GM18508 (cell line): ENCODE data around the gene ADGRG3.

ENCODE experiments used
- ATAC-seq: cut with Tn5 transposase; IDR thresholded peaks from one replicate; pipeline ENCODE4 v1.9.1; 2021; ENCODE audit warnings: moderate number of reproducible peaks; ENCODE audit not compliant: insufficient read depth, unreplicated experiment

ADGRG3 gene, protein sequence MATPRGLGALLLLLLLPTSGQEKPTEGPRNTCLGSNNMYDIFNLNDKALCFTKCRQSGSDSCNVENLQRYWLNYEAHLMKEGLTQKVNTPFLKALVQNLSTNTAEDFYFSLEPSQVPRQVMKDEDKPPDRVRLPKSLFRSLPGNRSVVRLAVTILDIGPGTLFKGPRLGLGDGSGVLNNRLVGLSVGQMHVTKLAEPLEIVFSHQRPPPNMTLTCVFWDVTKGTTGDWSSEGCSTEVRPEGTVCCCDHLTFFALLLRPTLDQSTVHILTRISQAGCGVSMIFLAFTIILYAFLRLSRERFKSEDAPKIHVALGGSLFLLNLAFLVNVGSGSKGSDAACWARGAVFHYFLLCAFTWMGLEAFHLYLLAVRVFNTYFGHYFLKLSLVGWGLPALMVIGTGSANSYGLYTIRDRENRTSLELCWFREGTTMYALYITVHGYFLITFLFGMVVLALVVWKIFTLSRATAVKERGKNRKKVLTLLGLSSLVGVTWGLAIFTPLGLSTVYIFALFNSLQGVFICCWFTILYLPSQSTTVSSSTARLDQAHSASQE

DNA sequence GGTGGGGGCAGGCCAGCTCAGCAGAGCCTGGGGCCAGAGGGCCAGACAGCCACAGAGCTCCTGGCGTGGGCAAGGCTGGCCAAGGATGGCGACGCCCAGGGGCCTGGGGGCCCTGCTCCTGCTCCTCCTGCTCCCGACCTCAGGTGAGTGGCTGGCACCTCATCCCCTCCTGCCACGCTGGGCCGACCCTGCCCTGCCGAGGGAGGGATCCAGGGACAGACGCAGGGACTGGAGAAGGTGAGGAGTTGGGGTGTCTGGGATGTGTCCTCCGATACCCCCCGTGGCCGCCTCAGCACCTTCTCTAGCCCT lies at the start of gene ADGRG3:
Gene ADGRG3 (plus strand): TSS at position 44 of the 309 bp plus-strand sequence. CDS start 42 bp downstream, at position 86.
- ATAC-seq, result no peak

DNA sequence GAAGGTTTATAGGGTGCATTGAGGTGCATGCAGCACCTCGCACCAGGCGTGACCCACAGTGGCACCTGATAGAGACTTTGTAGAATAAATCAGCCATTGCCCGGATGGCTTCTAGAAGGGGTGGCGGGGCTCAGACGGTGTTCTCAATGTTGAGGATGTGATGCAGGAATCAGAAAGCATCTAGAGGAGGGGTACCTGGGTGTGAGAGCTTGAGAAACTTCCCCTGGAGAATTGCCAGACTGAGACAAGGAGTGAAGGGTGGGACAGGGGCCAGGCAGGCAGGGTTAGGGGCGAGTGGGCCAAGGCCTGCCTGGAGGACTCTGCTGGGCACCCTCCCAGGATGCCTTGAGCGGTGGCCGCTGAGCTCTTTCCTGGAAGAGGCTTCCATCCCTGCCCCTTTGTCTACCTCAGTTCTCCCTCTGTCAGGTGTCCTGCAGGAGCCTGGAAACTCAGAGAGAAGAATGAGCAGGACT lies 48.9 kb upstream of the ADGRG3 start:
- ATAC-seq, result no peak

DNA sequence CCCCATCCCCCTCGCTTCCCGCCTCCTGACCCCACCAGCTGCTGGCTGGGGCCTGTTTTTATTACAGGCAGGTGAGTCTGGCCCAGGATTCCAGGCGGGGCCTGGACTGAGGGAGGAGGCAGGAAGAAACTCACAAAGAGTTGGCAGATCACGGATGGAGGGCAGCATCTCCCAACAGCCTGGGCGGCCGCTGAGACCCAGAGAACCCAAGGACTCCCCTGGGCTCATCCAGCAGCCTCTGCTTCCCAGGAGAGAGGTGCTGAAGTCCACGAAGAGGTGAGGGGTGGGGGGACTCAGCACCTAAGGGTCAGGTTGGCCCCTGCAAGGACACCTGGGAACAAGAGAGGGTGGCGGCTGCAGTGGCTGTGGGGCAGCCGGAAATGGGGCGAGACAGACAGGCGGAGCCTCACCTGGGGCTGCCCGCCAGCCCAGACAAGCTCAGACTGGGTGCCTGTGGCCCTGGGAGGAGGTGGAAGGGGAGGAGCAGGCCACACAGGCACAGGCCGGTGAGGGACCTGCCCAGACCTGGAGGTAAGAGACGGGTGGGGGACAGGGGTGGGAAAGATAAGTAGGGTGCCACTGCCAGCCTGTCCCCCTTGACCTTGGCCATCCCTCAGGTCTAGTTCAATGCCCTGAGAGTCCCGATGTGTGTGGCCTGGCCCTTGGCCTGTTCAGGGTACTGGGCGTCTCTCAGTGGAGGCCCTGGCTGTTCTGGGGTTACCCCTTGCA lies 48.3 kb upstream of the ADGRG3 start:
- ATAC-seq, result no peak

DNA sequence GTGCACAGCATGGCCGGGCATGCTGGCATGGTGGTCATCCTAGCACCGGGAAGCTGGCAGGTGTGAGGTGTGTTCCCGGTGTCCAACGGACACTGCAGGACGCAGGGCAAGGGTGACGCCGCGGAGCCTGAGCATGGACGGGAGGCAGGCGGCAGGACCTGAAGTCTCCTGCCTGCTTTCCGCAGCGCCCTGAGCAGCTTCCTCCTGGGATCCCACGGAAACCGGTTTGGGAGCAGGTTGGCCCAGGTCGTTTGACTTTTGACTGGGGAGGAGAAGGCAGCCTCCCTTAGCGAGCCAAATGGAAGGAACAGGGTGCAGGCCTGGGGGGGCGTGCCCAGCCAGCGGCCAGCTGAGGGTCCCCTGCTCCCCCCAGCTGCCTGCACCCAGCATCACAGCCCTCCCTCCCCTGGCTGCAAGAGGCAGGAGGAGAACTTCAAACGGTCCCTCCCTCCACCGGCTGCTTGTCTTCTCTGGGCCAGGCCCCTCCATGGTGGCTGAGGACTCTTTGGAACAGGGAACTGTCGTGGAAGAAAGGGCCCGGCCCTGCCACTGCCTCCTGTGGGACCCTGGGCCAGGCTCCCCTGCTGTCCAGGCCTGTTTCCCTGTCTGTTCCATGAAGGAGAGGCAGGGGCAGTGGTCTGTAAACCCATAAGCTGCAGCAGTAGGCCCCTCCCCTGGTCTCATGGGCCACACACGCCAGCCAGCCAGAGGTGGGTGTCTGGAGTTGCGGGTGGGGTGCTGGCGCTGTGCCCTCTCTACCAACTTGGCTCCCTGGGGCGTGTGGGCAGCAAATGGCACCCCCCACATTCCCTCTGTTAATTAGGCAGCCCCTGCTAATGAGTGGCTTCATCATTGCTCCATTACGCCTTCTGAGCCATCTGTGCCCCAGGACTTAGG lies 47.5 kb upstream of the ADGRG3 start:
- no peak for ATAC-seq

DNA sequence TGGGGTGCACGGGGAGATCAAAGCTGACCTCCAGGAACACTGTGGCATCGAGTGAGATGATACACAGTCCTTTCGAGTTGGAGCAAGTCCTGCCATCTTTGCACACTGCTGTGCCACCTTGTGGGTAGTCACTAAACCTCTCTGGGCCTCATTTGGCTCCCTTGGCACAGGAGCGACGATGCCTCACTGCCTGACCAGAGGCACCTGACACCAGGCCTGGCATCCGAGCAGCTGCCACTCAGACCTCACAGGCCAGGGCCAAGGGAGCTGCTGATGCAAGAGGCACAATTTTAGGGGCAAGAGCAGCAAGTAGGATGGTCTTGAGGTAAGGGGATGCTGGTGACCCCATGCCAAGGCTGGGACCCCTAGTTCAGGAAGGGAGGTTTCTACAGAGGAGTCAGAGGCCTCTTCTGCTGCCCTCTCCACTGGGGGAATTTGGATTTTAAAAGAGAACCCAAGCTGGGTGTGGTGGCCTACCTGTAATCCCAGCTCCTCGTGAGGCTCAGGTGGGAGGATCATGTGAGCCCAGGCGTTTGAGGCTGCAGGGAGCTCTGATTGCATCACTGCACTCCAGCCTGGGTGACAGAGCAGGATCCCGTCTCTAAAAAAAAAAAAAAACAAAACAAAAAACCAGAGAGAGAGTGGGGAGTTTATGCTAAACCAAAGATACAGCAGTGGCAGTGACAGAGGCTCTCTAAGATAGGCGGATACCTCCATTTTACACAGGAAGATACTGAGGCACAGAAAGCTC lies 46.4 kb upstream of the ADGRG3 start:
- no peak for ATAC-seq

DNA sequence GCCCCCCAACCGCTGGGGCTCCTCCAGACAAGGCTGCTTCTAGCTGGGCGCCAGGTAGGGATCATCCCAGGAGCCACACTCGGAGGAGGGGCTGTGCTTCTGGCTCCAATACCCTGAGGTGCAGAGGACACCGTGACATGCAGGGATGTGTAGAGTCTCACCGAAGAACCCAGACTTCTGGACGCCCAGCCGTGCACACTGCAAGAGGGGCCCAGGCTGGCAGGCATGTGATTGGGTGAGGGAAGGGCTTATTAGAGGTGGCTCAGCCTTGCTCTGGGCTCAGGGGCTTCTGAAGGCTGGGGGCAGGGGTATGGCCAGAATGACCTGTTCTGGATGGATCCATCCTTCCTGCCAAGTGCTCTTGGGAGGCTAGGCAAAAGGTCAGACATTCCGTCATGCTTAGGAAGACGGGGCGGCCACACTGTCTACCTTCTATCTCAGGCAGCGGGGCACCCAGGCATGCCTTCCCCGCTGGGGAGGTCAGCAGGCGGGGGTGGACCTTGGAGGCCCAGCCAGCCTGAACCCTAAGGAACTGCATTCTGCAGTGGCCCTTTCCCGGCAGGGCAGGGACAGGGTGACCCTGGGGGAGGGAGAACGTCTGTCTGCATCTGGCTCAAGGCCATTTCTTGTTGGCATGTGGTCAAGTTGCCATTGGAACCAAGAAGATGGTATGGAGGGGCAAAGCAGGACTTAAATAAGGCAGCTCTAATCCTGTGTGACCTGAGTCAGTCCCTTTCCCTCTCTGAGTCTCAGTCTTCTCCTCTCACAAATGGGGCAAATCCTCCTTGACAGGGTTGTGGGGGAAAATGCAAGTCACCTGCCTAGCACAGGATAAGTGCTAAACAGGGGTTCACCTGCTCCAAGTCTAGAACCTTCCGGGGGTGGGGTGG lies 45.5 kb upstream of the ADGRG3 start:
- ATAC-seq, result no peak

DNA sequence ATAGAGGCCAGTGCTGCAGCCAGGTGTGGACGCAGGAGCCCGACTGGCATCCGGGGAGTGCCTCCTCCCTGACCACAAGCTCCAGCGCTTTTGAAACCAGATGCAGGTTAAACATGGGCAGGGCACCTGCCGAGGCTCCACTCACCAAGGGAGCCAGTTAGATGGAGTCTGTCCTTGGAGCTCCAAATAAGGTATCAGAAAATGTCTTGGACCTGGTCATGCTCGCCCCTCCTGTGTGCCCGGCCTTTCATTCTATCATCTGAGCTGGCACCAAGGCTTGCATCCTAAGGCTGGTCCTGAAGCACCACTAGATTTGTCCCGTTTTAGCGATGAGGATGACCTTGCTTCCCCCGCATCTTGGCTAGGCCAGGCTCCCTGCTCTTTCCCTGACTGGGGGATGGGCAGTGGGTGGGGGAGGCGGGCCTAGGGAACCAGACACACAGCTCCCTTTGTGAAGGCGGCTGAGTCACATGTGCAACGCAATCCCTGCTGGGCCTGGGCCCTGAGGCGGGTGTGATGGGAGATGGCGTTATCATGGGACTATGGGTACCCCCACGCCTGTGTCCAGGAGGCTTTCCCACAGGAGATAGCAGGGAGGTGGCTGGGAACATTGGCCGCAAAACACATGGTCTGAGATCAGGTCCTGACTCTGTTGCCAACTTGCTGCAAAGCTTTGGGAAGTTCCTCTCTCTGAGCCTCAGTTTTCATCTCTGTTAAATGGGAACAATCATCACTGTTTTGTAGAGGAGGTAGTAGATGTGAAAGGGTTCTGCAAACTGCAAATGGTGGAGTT lies 44.7 kb upstream of the ADGRG3 start:
- ATAC-seq, result no peak

DNA sequence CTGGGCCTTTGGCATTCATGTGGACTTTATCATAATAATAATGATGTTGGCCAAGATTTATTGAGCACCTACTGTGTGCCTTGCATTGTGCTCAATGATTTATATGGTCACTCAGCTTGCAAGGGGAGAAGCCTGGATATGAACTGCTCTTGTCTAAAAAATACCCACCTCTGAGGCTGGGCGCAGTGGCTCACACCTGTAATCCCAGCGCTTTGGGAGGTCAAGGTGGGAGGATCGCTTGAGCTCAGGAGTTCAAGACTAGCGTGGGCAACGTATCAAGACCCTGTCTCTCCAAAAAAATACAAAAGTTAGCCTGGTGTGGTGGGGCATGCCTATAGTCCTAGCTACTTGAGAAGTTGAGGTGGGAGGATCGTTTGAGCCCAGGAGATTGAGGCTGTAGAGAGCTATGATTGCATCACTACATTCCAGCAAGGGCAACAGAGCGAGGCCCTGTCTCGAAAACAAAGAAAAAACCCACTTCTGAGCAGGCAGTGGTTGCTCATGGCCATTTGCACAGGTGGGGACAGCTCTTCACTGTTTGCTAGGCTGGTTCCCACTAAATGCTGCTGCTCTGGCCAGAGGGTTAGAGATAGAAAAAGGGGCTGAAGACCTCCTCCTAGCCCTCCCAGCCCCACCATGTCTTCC lies 43.9 kb upstream of the ADGRG3 start:
- ATAC-seq, result no peak

DNA sequence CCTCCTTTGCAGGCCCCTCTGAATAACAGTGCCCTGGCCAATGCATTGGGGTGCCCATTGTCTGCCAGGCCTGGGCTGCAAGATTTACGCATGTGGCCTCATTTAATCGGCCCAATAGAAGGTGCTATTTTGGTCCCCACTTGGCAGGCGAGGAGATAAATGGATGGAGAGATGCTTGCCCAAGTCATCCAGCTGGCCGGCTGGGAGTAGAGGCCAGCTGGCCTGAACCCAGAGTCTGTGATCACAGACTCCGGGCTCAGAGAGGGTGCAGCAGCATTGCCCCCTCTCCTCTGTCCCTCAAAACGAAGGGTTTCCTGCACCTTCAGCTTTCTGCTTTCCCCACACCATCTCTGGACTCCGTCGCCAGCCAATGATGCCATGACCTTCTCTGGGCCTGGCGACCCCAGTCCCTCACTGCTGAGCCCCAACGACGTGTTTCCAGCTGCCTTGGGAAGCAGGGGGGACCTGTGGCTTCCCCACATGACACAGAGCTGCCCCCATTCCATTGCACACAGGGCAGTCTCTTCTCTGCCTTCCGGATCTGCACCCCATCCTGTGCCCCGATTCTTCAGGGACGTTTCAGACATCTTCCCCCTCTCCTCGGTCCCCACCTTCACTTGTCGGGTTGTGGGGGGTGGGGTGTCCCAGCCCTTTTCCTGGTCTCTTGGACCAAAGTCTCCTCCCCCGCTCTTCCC lies 43.2 kb upstream of the ADGRG3 start:
- no peak for ATAC-seq

DNA sequence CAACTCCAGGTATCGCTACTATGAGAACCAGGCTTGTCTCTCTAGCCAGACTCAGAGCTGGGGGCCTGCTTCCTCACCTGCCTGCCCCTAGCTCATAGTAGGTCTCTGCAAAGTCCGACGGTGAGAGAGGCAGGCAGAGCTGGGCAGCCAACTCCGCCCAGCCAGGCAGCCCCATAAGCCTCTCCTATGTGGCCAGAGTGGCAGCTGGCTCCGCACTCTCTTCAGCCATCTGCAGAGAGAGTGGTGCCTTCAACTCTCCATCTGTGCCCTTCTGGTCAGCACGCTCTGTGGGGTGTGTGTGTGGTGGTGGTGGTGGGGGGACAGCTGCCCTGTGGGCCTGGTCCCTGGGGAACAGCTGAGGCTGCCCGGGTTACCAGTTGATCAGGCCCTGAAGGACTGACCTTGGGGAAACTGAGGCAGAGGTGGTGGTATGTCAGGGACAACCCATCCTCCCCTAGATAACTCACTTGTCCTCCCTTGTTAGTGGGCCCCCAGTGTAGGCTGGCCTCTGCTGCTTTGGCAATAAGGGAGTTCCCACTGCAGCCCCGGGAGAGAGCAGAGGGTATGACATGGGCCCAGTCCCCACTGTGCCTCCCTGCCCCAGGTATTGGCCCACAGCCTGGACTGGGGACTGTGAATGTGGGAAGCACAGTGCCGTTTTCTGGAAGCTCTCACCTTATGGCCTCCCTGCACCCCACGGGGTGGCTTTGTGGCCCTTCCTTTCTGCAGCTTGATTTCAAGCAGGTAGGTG lies 41.5 kb upstream of the ADGRG3 start:
- no peak for ATAC-seq

DNA sequence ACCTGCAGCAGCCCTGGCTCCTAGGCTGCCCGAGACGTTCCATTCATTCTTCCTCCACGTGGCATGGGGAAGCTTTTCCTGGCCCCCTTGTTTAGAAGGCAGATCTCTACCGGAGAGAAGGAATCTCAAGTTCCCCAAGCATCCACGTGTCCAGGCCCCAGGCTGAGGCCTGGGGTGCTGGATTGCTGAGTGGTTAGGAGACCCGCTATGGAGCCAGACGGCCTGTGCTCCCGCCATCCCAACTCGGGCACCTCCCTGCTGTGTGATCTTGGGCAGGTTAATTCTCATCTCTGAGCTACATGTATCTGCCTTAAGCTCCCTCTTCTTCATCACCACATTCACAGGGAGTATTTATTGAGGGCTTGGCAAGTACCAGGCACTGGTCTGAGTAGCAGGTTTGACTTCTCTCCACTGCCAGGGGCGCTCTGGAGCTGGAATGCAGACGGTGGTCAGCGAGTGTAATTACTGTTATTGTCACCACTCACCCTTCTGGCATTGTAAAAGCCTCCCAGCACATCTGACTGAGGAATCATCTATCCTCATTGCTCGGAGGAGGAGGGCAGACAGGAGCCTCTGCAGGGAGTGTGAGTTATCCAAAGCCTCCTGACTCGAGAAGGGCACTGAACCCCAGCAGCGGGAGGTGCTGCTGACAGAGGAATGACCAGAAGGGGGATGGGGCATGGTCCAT lies 40.8 kb upstream of the ADGRG3 start:
- ATAC-seq, result no peak

DNA sequence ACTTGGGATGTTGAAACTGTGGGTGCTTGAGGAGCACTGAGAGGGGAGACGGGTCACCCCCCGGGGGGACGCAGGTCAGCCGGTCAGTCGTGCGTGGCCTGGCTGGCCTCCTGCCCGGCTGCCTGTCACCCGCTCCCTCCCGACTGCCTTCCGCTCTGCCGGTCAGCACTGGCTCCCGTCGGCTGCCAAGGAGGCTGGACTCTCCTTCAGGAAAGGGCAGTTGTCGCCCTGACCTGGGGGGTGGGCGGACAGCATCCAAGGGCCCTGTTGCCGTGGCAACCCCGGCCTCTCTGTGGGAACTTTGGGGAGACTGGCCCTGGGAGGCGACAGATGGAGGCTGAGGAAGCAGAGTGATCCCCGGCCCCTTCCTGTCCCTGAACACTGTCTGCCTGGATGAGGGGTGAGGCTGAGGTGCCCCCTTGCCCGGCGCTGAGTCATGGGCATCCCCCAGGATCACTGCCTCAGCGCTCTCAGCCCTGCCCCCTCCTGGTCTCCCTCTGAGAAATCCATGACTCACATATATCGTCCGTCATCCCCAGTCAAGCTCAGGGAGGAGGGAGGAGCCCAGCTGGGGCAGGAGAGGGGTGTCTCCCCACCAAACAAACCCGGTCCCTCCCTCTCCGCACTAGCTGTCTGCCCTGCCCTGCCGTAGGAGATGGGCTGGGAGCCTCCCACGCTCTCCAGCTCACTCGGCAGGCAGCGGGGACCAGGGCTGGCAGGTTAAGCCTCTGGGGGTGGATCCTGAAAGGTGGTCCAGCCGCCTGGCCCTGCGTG lies 39.9 kb upstream of the ADGRG3 start, which contains the start of gene ADGRG1:
Gene ADGRG1 (plus strand): TSS at position 623 of the 774 bp plus-strand sequence. CDS start 21,658 bp downstream, outside the sequence.
- no peak for ATAC-seq

DNA sequence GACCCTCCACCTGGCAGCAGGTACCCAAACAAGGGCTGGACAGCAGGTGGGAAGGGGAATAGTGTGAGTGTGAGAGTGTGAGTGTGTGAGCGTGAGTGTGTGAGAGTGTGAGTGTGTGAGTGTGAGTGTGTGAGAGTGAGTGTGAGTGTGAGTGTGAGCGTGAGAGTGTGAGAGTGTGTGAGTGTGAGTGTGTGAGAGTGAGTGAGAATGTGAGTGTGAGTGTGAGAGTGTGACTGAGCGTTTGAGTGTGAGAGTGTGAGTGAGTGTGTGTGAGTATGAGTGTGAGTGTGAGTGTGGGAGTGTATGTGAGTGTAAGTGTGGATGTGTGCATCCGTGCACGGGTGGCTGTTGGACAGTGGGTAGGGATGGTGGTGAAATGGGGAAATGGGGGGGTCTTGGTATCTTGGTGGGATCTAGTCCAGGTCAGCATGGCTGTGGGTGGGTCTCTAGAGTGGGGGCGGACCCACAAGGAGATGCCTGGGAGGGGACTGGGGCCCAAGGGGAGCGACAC lies 39.3 kb upstream of the ADGRG3 start:
- ATAC-seq, result no peak

DNA sequence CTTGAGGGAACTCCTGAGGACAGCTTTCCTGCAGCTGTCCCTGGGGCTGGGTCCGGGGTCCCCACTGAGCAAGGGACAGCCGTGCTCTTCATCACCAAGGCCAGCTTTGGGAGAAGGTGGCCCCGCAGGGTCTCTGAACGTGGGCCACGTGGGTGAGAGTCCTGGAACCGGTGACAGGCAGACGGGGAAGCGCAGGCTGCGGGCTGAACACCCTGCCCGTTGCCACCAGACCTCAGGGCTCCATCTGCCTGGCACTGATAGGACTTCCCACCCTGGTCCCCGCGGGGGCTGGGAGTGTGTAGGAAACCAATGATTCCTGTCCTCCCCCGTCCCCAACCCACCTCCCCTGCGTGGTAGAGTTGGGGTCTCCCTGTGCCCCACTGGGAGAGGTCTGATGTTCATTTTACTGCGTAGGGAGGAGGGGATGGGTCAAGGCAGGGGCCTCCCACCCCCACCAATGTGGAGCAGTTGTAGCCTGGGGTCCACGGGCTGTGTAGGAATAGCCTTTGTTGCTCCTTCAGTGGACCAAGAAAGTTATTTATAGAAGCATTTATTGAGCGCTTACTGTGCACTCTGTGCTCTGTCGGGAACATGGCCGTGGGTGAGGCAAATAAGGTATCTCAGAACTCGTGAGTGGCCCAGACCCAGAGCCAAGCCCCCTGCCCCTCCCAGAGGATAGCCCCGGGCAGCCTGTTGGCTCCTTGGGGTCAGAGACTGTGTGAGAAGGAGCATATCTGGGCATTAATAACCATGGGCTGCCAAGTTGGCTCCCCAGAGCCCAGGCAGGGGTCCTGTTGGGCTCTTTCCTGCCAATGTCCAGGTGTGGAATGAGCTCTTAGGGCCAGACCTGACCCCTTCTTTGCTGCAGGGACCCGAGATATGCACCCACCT lies 38.3 kb upstream of the ADGRG3 start:
- ATAC-seq, result no peak
